ENCODE results near the gene XPO6. TPM values are rescaled to one million over a fixed set of nuclear protein-coding genes. Genes with fewer than 3 reads are reported as not detected.
"Not testable (repeated sequence)": the region's sequence is repeated elsewhere in the genome, so short reads cannot be mapped to it uniquely, and the experiment has no call there.

XPO6 gene
- total RNA-seq, 4 donors from 2014 or later = 94.7 to 272 (median 130) TPM

DNA sequence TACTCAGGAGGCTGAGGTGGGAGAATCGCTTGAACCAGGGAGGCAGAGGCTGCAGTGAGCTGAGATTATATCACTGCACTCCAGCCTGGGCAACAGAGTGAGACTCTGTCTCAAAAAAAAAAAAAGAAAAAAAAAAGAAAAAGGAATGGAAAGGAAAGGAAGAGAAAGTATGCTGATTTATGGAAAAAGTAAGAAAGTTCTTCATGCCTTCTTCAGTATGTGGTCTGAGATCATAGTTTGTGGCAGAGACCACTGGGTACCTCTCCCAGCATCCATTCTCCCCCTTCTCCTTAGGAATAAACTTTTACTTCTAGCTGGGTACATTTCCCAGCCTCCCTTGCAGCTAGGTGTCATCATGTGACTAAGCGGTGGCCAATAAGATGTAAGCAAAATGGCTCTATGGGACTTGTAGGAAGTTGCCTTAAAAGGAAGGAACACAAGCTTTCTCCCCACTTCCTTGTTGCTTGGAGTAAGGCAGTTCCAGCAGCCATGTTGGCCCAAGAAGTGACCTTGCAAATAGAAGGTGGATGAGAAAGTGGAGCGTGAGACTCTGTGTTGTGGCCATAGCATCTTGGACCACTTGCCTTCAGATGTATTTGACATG lies 26.1 kb upstream of the XPO6 start:
- Histone ChIP-seq H3K36me3 (no peaks in the 10 kb centered on the region), H3K27ac (no peak overlapping the region), H3K4me3 (no peak overlapping the region), H3K9me3 (no peaks in the 10 kb centered on the region), H3K27me3 (no peaks in the 10 kb centered on the region), H3K4me1 (no peaks in the 10 kb centered on the region)
- no peak for TF ChIP-seq POLR2A (IDR thresholded peaks at IDR 0.05)
- TF ChIP-seq, protein P1, sequence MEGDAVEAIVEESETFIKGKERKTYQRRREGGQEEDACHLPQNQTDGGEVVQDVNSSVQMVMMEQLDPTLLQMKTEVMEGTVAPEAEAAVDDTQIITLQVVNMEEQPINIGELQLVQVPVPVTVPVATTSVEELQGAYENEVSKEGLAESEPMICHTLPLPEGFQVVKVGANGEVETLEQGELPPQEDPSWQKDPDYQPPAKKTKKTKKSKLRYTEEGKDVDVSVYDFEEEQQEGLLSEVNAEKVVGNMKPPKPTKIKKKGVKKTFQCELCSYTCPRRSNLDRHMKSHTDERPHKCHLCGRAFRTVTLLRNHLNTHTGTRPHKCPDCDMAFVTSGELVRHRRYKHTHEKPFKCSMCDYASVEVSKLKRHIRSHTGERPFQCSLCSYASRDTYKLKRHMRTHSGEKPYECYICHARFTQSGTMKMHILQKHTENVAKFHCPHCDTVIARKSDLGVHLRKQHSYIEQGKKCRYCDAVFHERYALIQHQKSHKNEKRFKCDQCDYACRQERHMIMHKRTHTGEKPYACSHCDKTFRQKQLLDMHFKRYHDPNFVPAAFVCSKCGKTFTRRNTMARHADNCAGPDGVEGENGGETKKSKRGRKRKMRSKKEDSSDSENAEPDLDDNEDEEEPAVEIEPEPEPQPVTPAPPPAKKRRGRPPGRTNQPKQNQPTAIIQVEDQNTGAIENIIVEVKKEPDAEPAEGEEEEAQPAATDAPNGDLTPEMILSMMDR (IDR thresholded peaks at IDR 0.05) = no peak
- no peak for DNase-seq

DNA sequence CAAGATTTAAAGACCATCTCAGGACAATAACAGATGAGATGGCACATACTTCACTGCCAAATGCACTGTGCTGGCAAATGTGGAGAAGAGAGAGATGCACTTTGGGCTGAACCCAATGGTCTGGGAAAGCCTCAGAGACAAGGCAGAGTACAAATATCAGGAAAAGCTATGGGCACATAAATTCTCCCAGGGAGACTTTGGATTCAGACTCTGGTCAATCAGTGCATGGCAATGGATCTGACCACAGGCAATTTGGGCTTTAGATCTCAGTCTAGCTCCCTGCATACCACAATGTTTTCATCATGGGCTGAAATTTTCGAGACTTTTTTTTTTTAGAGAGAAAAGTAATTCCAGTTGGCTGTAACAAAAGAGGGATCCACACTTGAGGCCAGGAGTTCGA lies 20.0 kb upstream of the XPO6 start:
- H3K36me3 ChIP-seq = no peaks in the 10 kb centered on the region
- H3K27ac ChIP-seq = no peak overlapping the region
- no peak for DNase-seq
- H3K9me3 ChIP-seq = no peaks in the 10 kb centered on the region
- no peaks in the 10 kb centered on the region for H3K4me1 ChIP-seq
- no peak overlapping the region for H3K4me3 ChIP-seq
- TF ChIP-seq, protein P1 (IDR thresholded peaks at IDR 0.05) = no peak
- TF ChIP-seq POLR2A (IDR thresholded peaks at IDR 0.05) = no peak
- no peaks in the 10 kb centered on the region for H3K27me3 ChIP-seq

DNA sequence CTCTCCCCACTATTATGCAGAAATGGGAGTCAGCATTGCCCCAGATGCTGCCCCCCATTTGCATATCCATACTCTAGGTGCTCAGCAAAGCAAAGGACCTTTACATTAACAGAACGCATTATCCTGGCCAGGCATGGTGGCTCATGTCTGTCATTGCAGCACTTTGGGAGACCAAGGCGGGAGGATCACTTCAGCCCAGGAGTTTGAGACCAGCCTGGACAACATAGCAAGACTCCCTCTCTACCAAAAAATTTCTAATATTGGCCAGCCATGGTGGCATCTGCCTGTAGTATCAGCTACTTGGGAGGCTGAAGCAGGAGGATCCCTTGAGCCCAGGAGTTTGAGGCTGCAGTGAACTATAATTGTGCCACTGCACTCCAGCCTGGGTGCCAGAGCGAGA lies 12.1 kb upstream of the XPO6 start:
- not testable (repeated sequence) for DNase-seq, H3K27me3 ChIP-seq, H3K4me1 ChIP-seq, H3K27ac ChIP-seq, H3K4me3 ChIP-seq, H3K9me3 ChIP-seq, H3K36me3 ChIP-seq

DNA sequence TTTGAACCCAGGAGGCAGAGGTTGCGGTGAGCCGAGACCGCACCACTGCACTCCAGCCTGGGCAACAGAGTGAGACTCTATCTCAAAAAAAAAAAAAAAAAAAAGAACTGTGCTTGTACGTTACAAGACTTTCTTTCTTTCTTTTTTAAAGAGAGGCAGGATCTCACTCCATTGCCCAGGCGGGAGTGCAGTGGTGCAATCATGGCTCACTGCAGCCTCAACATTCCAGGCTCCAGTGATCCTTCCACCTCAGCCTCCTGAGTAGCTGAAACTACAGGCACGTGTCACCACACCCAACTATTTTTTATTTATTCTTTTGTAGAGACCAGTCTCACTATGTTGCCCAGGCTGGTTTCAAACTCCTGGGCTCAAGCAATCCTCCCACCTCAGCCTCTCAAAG lies 8.0 kb upstream of the XPO6 start:
- H3K27ac ChIP-seq, H3K9me3 ChIP-seq, DNase-seq, H3K36me3 ChIP-seq, H3K4me1 ChIP-seq, H3K27me3 ChIP-seq, H3K4me3 ChIP-seq: not testable (repeated sequence)

DNA sequence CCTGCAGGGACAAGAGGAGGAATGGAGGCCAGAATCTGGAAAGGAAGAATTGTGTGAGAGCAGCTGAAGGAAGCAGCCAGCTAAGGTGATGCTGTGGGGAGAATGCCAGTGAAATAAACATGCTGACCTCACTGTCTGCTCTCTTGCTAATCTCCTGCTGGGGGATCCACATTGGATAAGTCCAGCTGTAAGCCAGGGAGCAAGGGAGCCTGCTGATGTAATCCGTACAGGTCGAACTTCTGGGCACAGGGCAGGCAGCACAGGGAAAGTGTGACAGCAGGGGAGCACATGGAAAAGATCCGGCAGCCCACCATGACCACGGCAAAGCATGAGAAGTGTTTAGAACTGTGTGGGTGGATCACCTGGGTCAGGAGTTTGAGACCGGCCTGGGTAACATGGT lies 7.5 kb upstream of the XPO6 start:
- TF ChIP-seq POLR2A (IDR thresholded peaks at IDR 0.05) = no peak
- TF ChIP-seq, protein P1 (IDR thresholded peaks at IDR 0.05) = no peak
- Histone ChIP-seq H3K27me3 (no peaks in the 10 kb centered on the region), H3K27ac (no peak overlapping the region), H3K9me3 (no peaks in the 10 kb centered on the region), H3K4me3 (no peak overlapping the region), H3K4me1 (no peaks in the 10 kb centered on the region), H3K36me3 (no peaks in the 10 kb centered on the region)
- DNase-seq = no peak

DNA sequence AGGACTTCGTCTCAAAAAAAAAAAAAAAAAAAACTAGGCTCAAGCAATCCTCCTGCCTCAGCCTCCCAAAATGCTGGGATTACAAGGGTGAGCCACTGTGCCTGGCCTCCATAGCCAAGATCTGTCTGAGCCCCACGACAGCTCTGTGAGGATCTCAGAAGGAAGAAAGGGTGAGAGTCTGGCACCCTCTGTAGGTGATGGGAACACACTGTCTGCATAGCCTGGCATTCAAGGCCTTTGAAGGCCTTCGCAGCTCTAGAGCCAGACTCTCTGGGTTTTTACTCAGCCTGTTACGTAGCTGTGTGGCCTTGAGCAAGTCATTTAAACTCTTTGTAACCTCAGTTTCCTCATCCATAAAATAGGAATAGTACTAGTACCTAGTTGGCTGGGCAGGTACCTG lies 6.3 kb upstream of the XPO6 start:
- DNase-seq = peak in 2 of 3 donors; percentile 51 to 80
- Histone ChIP-seq H3K27me3 (no peaks in the 10 kb centered on the region), H3K27ac (no peak overlapping the region), H3K4me1 (no peaks in the 10 kb centered on the region), H3K4me3 (no peak overlapping the region), H3K36me3 (no peaks in the 10 kb centered on the region), H3K9me3 (no peaks in the 10 kb centered on the region)
- no peak for TF ChIP-seq POLR2A (IDR thresholded peaks at IDR 0.05)
- TF ChIP-seq, protein P1 (IDR thresholded peaks at IDR 0.05) = peak; percentile 34 to 64 (median 48)

DNA sequence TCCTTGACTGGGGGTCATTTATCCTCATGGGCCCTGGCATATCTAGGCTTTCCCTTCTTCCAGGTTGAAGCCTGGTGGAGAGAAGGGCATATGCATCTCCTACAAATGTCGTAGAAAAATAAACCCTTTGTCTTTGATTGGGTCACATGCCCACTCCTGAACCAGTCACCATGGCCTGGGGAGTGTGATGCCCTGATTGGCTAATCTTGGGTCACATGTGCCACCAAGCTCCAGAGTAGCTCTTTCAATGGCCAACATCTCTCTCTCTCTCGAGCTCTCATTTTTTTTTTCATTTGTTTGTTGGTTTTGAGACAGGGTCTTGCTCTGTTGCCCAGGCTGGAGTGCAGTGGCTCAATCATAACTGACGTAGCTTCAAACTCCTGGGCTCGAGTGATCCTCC lies 5.6 kb upstream of the XPO6 start:
- no peaks in the 10 kb centered on the region for H3K4me1 ChIP-seq
- H3K4me3 ChIP-seq = no peak overlapping the region
- H3K9me3 ChIP-seq = no peaks in the 10 kb centered on the region
- H3K27ac ChIP-seq = no peak overlapping the region
- TF ChIP-seq POLR2A (IDR thresholded peaks at IDR 0.05) = no peak
- TF ChIP-seq, protein P1 (IDR thresholded peaks at IDR 0.05) = no peak
- no peaks in the 10 kb centered on the region for H3K27me3 ChIP-seq
- no peak for DNase-seq
- H3K36me3 ChIP-seq = no peaks in the 10 kb centered on the region
